ENCODE data around the gene SHISA7. TPM values are rescaled to one million over a fixed set of nuclear protein-coding genes. Genes with fewer than 3 reads are reported as not detected.

Gene SHISA7
- total RNA-seq: not detected in 2 replicates

GRCh38 chr19:55443045-55443823 lies at the start of gene SHISA7:
Gene SHISA7 (minus strand): TSS chr19:55443300. CDS start chr19:55442863, 437 bp downstream.

GRCh38 chr19:55487924-55488687 lies 45.0 kb upstream of the SHISA7 start, which contains the start of gene SSC5D:
Gene SSC5D (plus strand): TSS chr19:55488436. CDS start chr19:55488590, 154 bp downstream.

GRCh38 chr19:55484593-55485438 lies 41.7 kb upstream of the SHISA7 start, which contains the start of gene NAT14:
Gene NAT14 (plus strand): TSS chr19:55485188. CDS start chr19:55485709, 521 bp downstream.

GRCh38 chr19:55476100-55476775 lies 33.1 kb upstream of the SHISA7 start, which contains the start of gene ZNF628:
Gene ZNF628 (plus strand): TSS chr19:55476617. CDS start chr19:55479911, 3,294 bp downstream.

GRCh38 chr19:55464662-55465054 lies 21.6 kb upstream of the SHISA7 start, which contains the start of gene C19orf85:
Gene C19orf85 (minus strand): TSS chr19:55464751. CDS start chr19:55464554, 197 bp downstream.

GRCh38 chr19:55461259-55461973 lies 18.3 kb upstream of the SHISA7 start, which contains the start of gene ISOC2:
Gene ISOC2 (minus strand): TSS chr19:55461642. CDS start chr19:55456486, 5,156 bp downstream.

GRCh38 chr19:55407550-55407799 lies 35.6 kb downstream of the SHISA7 start, which contains the start of gene UBE2S:
Gene UBE2S (minus strand): TSS chr19:55407788. CDS start chr19:55407589, 199 bp downstream.

GRCh38 chr19:55385724-55386492 lies 57.2 kb downstream of the SHISA7 start, which contains the start of gene RPL28:
Gene RPL28 (plus strand): TSS chr19:55385932. CDS start chr19:55386358, 426 bp downstream.

GRCh38 chr19:55384131-55384919 lies 58.8 kb downstream of the SHISA7 start, which contains the start of gene TMEM238:
Gene TMEM238 (minus strand): TSS chr19:55384292. CDS start chr19:55384259, 33 bp downstream.

Other genes with a start within 250 kb of the SHISA7 start
- 2.1 and 5.5 TPM in 2 replicates for gene PTPRH, start 233.8 kb downstream of the SHISA7 start, total RNA-seq
- 1.1 and 1.2 TPM in 2 replicates for gene TMEM86B, start 214.5 kb downstream of the SHISA7 start, total RNA-seq
- 17.2 and 26.1 TPM in 2 replicates for gene PPP6R1, start 184.3 kb downstream of the SHISA7 start, total RNA-seq
- 18.1 and 19.1 TPM in 2 replicates for gene HSPBP1, start 163.2 kb downstream of the SHISA7 start, total RNA-seq
- 4.4 and 6.6 TPM in 2 replicates for gene BRSK1, start 159.3 kb downstream of the SHISA7 start, total RNA-seq
- not detected in 2 replicates for gene TMEM150B, start 118.0 kb downstream of the SHISA7 start, total RNA-seq
- gene KMT5C, start 103.4 kb downstream of the SHISA7 start, total RNA-seq: 8.1 and 8.4 TPM in 2 replicates
- gene COX6B2, start 88.6 kb downstream of the SHISA7 start, total RNA-seq: under 0.01 TPM in 1 of 2 replicates, not detected in the other
- gene GARIN5B, start 80.0 kb downstream of the SHISA7 start, total RNA-seq: not detected in 2 replicates
- 5.4 and 8.0 TPM in 2 replicates for gene IL11, start 72.8 kb downstream of the SHISA7 start, total RNA-seq
- 0.28 TPM in 1 of 2 replicates, not detected in the other for gene TMEM190, start 66.5 kb downstream of the SHISA7 start, total RNA-seq
- gene TMEM238, start 59.0 kb downstream of the SHISA7 start, total RNA-seq: 0.14 and 0.18 TPM in 2 replicates
- gene RPL28, start 57.4 kb downstream of the SHISA7 start, total RNA-seq: 239 and 254 TPM in 2 replicates
- gene UBE2S, start 35.5 kb downstream of the SHISA7 start, total RNA-seq: 26.6 and 57.3 TPM in 2 replicates
- gene ISOC2, start 18.3 kb upstream of the SHISA7 start, total RNA-seq: 44.5 and 55.9 TPM in 2 replicates
- gene C19orf85, start 21.5 kb upstream of the SHISA7 start, total RNA-seq: not detected in 2 replicates
- gene ZNF628, start 33.3 kb upstream of the SHISA7 start, total RNA-seq: 0.57 and 1.3 TPM in 2 replicates
- 14.9 and 20.9 TPM in 2 replicates for gene NAT14, start 41.9 kb upstream of the SHISA7 start, total RNA-seq
- 5.4 and 18.1 TPM in 2 replicates for gene SSC5D, start 45.1 kb upstream of the SHISA7 start, total RNA-seq
- not detected in 2 replicates for gene SBK2, start 93.8 kb upstream of the SHISA7 start, total RNA-seq
- gene SBK3, start 102.2 kb upstream of the SHISA7 start, total RNA-seq: 0.09 TPM in 1 of 2 replicates, not detected in the other
- gene ZNF579, start 137.5 kb upstream of the SHISA7 start, total RNA-seq: 2.1 and 2.8 TPM in 2 replicates
- gene FIZ1, start 156.2 kb upstream of the SHISA7 start, total RNA-seq: 1.6 and 2.7 TPM in 2 replicates
- gene ZNF524, start 157.0 kb upstream of the SHISA7 start, total RNA-seq: 9.1 and 9.5 TPM in 2 replicates
- 0.43 and 0.55 TPM in 2 replicates for gene ZNF865, start 162.3 kb upstream of the SHISA7 start, total RNA-seq
- gene ZNF784, start 181.3 kb upstream of the SHISA7 start, total RNA-seq: 3.8 and 4.0 TPM in 2 replicates
- 4.4 and 5.4 TPM in 2 replicates for gene ZNF580, start 197.7 kb upstream of the SHISA7 start, total RNA-seq
- 23.9 and 25.7 TPM in 2 replicates for gene ZNF581, start 200.3 kb upstream of the SHISA7 start, total RNA-seq
- 5.3 and 6.2 TPM in 2 replicates for gene CCDC106, start 204.9 kb upstream of the SHISA7 start, total RNA-seq
- gene U2AF2, start 211.7 kb upstream of the SHISA7 start, total RNA-seq: 76.8 and 86.0 TPM in 2 replicates
- 27.3 and 35.7 TPM in 2 replicates for gene EPN1, start 231.9 kb upstream of the SHISA7 start, total RNA-seq